ENCODE measurements around the gene TREX2. TPM values are rescaled to one million over a fixed set of nuclear protein-coding genes. Genes with fewer than 3 reads are reported as not detected.

Gene TREX2
- total and polyA plus RNA-seq, 2 donors (not counting 1 experiment from before 2014, with no cell fraction given) = 3.3 to 3.8 TPM

DNA sequence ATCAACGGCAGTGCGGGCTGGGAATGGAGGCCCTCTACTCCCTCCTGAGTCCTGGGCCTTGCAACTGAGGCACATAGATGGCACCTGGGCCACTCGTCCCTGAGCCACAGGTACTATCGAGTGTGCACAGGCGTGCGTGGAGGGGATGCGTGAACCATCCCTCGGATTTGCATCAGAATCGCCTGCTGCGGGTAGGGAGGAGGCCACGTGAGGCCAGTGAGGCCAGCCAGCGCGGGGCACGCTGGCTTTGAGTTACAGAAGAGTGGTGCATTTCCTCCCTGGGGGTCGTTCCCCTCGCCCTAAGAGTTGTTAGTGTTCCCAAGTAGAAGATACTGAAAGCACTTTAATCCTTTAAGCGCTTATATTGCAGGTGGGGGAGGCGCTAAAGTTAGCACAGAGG lies 24.0 kb downstream of the TREX2 start:
- ChIA-PET CTCF (no interaction called here), POLR2A (no interaction called here)
- H3K4me3 Mint-ChIP-seq = no peak overlapping the region
- no peak for ATAC-seq (ENCODE audit: low read depth)
- no peaks in the 10 kb centered on the region for H3K27me3 Mint-ChIP-seq
- H3K27ac ChIP-seq (ENCODE audit: low read length in 2 of 2) = no peak overlapping the region
- H2AFZ ChIP-seq (ENCODE audit: insufficient read depth, low read depth, low read length, poor library complexity, severe bottlenecking) = no peak overlapping the region
- no peaks in the 10 kb centered on the region for H3K4me1 ChIP-seq (ENCODE audit: control insufficient read depth in 2 of 2, insufficient read depth in 2 of 2, low read length in 2 of 2)
- no peaks in the 10 kb centered on the region for H3K27me3 ChIP-seq (replicated peaks in 1 of 4; ENCODE audit: control extremely low read depth in 1 of 4, control insufficient read depth in 3 of 4, insufficient read depth in 4 of 4, low read length in 3 of 4)
- H3K9me3 ChIP-seq (ENCODE audit: control extremely low read depth in 1 of 3, control insufficient read depth in 2 of 3, insufficient read depth in 1 of 3, low read length in 2 of 3) = no peaks in the 10 kb centered on the region
- intact Hi-C loops (cut with micrococcal nuclease) = no loop called here
- no peak overlapping the region for H3K27ac Mint-ChIP-seq
- 96% methylated on average over 16 of the region's 18 CpGs for WGBS (ENCODE audit: insufficient coverage)
- no peak for DNase-seq
- H4K20me1 ChIP-seq (ENCODE audit: control insufficient read depth, insufficient read depth, low read length, poor library complexity, severe bottlenecking) = no peaks in the 10 kb centered on the region
- TF ChIP-seq EZH2 (IDR thresholded peaks at IDR 0.05; ENCODE audit: borderline replicate concordance, insufficient read depth, low read depth, low read length, poor library complexity, severe bottlenecking) = no peak
- TF ChIP-seq, protein P1, sequence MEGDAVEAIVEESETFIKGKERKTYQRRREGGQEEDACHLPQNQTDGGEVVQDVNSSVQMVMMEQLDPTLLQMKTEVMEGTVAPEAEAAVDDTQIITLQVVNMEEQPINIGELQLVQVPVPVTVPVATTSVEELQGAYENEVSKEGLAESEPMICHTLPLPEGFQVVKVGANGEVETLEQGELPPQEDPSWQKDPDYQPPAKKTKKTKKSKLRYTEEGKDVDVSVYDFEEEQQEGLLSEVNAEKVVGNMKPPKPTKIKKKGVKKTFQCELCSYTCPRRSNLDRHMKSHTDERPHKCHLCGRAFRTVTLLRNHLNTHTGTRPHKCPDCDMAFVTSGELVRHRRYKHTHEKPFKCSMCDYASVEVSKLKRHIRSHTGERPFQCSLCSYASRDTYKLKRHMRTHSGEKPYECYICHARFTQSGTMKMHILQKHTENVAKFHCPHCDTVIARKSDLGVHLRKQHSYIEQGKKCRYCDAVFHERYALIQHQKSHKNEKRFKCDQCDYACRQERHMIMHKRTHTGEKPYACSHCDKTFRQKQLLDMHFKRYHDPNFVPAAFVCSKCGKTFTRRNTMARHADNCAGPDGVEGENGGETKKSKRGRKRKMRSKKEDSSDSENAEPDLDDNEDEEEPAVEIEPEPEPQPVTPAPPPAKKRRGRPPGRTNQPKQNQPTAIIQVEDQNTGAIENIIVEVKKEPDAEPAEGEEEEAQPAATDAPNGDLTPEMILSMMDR (IDR thresholded peaks at IDR 0.05) = no peak
- H3K9ac ChIP-seq (ENCODE audit: low read length) = no peak overlapping the region
- H3K4me3 ChIP-seq (ENCODE audit: control extremely low read depth in 1 of 5, extremely low read depth in 1 of 5, insufficient read depth in 1 of 5, low read depth in 2 of 5, low read length in 4 of 5) = no peak overlapping the region
- no peaks in the 10 kb centered on the region for H3K9me3 Mint-ChIP-seq (ENCODE audit: insufficient read depth)
- no peaks in the 10 kb centered on the region for H3K36me3 ChIP-seq (replicated peaks in 1 of 2; ENCODE audit: control extremely low read depth in 1 of 2, control insufficient read depth in 1 of 2, extremely low read depth in 1 of 2, insufficient read depth in 2 of 2, low read length in 1 of 2)
- no peaks in the 10 kb centered on the region for H3K79me2 ChIP-seq (ENCODE audit: control insufficient read depth, insufficient read depth, low read length)
- no peaks in the 10 kb centered on the region for H3K4me1 Mint-ChIP-seq
- no peak overlapping the region for H3K4me2 ChIP-seq (replicated peaks; ENCODE audit: low read depth, low read length, poor library complexity, severe bottlenecking)

- Mint-ChIP-seq H3K27me3 (no peaks in the 10 kb centered on the region), H3K27ac (no peak overlapping the region), H3K4me1 (no peaks in the 10 kb centered on the region), H3K4me3 (no peak overlapping the region), H3K9me3 (ENCODE audit: insufficient read depth) (no peaks in the 10 kb centered on the region)
- ChIA-PET CTCF (no interaction called here), POLR2A (interaction anchor here (0.7 kb wide), 1 partner anchor 977 kb away, joined by 4 read pairs; no protein-coding TSS in a partner anchor)
- 98% methylated on average over 50 of the region's 91 CpGs for WGBS (ENCODE audit: insufficient coverage)
- Histone ChIP-seq H3K27ac (ENCODE audit: low read length in 2 of 2) (no peak overlapping the region), H3K4me1 (ENCODE audit: control insufficient read depth in 2 of 2, insufficient read depth in 2 of 2, low read length in 2 of 2) (no peaks in the 10 kb centered on the region), H3K4me2 (replicated peaks; ENCODE audit: low read depth, low read length, poor library complexity, severe bottlenecking) (no peak overlapping the region), H3K79me2 (ENCODE audit: control insufficient read depth, insufficient read depth, low read length) (no peaks in the 10 kb centered on the region), H3K4me3 (ENCODE audit: control extremely low read depth in 1 of 5, extremely low read depth in 1 of 5, insufficient read depth in 1 of 5, low read depth in 2 of 5, low read length in 4 of 5) (no peak overlapping the region), H2AFZ (ENCODE audit: insufficient read depth, low read depth, low read length, poor library complexity, severe bottlenecking) (no peak overlapping the region), H3K27me3 (replicated peaks in 1 of 4; ENCODE audit: control extremely low read depth in 1 of 4, control insufficient read depth in 3 of 4, insufficient read depth in 4 of 4, low read length in 3 of 4) (no peaks in the 10 kb centered on the region), H4K20me1 (ENCODE audit: control insufficient read depth, insufficient read depth, low read length, poor library complexity, severe bottlenecking) (no peaks in the 10 kb centered on the region), H3K36me3 (replicated peaks in 1 of 2; ENCODE audit: control extremely low read depth in 1 of 2, control insufficient read depth in 1 of 2, extremely low read depth in 1 of 2, insufficient read depth in 2 of 2, low read length in 1 of 2) (no peaks in the 10 kb centered on the region), H3K9ac (ENCODE audit: low read length) (no peak overlapping the region), H3K9me3 (ENCODE audit: control extremely low read depth in 1 of 3, control insufficient read depth in 2 of 3, insufficient read depth in 1 of 3, low read length in 2 of 3) (no peaks in the 10 kb centered on the region)
- DNase-seq = no peak
- intact Hi-C loops (cut with micrococcal nuclease) = no loop called here
- no peak for TF ChIP-seq EZH2 (IDR thresholded peaks at IDR 0.05; ENCODE audit: borderline replicate concordance, insufficient read depth, low read depth, low read length, poor library complexity, severe bottlenecking)
- TF ChIP-seq, protein P1 (IDR thresholded peaks at IDR 0.05) = no peak
- ATAC-seq (ENCODE audit: low read depth) = no peak
Measured at GRCh38 chrX:153420851-153421599, 24.8 kb downstream of the TREX2 start.
